Neural progenitor cell (in vitro differentiated cells): Measurements from ENCODE around the gene FAM107A. TPM values are rescaled to one million over a fixed set of nuclear protein-coding genes. Genes with fewer than 3 reads are reported as not detected.
A peak's percentile ranks its signal among the peaks of the same experiment; 100 is the strongest.

Experiments
- DNase-seq: peaks from one replicate; pipeline ENCODE4 v3.0.0-alpha.2; 2016; ENCODE audit warnings: low spot score
- H2AFZ ChIP-seq: fragments of 200-600 bp; sonication (generic); replicated peaks from 2 replicates; pipeline ENCODE4 v1.6.1; 2016; ENCODE audit warnings: antibody characterized with exemption
- H3F3A ChIP-seq: fragments of 200-600 bp; sonication (generic); 2 replicates; pipeline ENCODE4 v1.6.1; 2016; ENCODE audit warnings: antibody characterized with exemption, low read depth
- H3K27ac ChIP-seq: fragments of 200-600 bp; sonication (generic); 2 replicates; pipeline ENCODE4 v1.5.1; 2016; ENCODE audit warnings: mild to moderate bottlenecking
- H3K27me3 ChIP-seq: fragments of 200-600 bp; sonication (generic); 2 replicates; pipeline ENCODE4 v1.6.1; 2016; ENCODE audit warnings: mild to moderate bottlenecking, moderate library complexity
- H3K36me3 ChIP-seq: fragments of 200-600 bp; sonication (generic); 2 replicates; pipeline ENCODE4 v1.5.1; 2016
- H3K4me1 ChIP-seq: fragments of 200-600 bp; sonication (generic); 2 replicates; pipeline ENCODE4 v1.6.1; 2016; ENCODE audit warnings: mixed run types
- H3K4me2 ChIP-seq: fragments of 200-600 bp; sonication (generic); 2 replicates; pipeline ENCODE4 v1.6.1; 2016
- H3K4me3 ChIP-seq: fragments of 200-600 bp; sonication (generic); 2 replicates; pipeline ENCODE4 v1.5.1; 2016
- H3K79me2 ChIP-seq: fragments of 200-600 bp; sonication (generic); 2 replicates; pipeline ENCODE4 v1.6.1; 2016; ENCODE audit warnings: low read depth
- H3K9ac ChIP-seq: fragments of 200-600 bp; sonication (generic); 2 replicates; pipeline ENCODE4 v1.6.1; 2016
- H3K9me3 ChIP-seq: fragments of 200-600 bp; sonication (generic); 2 replicates; pipeline ENCODE4 v1.5.1; 2016; ENCODE audit warnings: low read depth
- H4K20me1 ChIP-seq: fragments of 200-600 bp; sonication (generic); 2 replicates; pipeline ENCODE4 v1.6.1; 2016; ENCODE audit warnings: low read depth
- H3K27ac Mint-ChIP-seq: 3 replicates; pipeline ENCODE4 v1.8.0; 2021; ENCODE audit warnings: mixed read lengths
- H3K27me3 Mint-ChIP-seq: 2 replicates; pipeline ENCODE4 v1.8.0; 2022; ENCODE audit warnings: low read depth, mild to moderate bottlenecking, inconsistent platforms, moderate library complexity, mixed read lengths; ENCODE audit not compliant: insufficient read depth
- H3K36me3 Mint-ChIP-seq: 3 replicates; pipeline ENCODE4 v1.8.0; 2021; ENCODE audit warnings: mixed read lengths
- H3K4me1 Mint-ChIP-seq: 3 replicates; pipeline ENCODE4 v1.8.0; 2021; ENCODE audit warnings: mixed read lengths
- H3K4me3 Mint-ChIP-seq: 3 replicates; pipeline ENCODE4 v1.8.0; 2021; ENCODE audit warnings: mild to moderate bottlenecking, moderate library complexity, mixed read lengths
- H3K9me3 Mint-ChIP-seq: 3 replicates; pipeline ENCODE4 v1.8.0; 2020; ENCODE audit warnings: mixed read lengths
- EZH2 ChIP-seq: fragments of 200-600 bp; sonication (generic); IDR thresholded peaks from 2 replicates; pipeline ENCODE4 v1.6.1; 2017; ENCODE audit warnings: antibody characterized with exemption, mild to moderate bottlenecking, moderate library complexity
- EZH2phosphoT487 ChIP-seq: fragments of 200-600 bp; sonication (generic); IDR thresholded peaks from 2 replicates; pipeline ENCODE4 v1.6.1; 2017; ENCODE audit warnings: antibody characterized with exemption
- total RNA-seq: library from RNA; depleted of rRNA; stranded (reverse); fragments of >200 nt; gene quantifications from 2 replicates; pipeline ENCODE4 v1.2.3, GENCODE V29; 2015; ENCODE audit warnings: low replicate concordance
- TF ChIP-seq, protein P1 (sequence below): fragments of 200-600 bp; sonication (generic); IDR thresholded peaks from 2 replicates; pipeline ENCODE4 v1.5.1; 2017; ENCODE audit warnings: antibody characterized with exemption, mild to moderate bottlenecking

Gene FAM107A
- total RNA-seq, 1 donor from 2014 or later, result 0.11 TPM

DNA sequence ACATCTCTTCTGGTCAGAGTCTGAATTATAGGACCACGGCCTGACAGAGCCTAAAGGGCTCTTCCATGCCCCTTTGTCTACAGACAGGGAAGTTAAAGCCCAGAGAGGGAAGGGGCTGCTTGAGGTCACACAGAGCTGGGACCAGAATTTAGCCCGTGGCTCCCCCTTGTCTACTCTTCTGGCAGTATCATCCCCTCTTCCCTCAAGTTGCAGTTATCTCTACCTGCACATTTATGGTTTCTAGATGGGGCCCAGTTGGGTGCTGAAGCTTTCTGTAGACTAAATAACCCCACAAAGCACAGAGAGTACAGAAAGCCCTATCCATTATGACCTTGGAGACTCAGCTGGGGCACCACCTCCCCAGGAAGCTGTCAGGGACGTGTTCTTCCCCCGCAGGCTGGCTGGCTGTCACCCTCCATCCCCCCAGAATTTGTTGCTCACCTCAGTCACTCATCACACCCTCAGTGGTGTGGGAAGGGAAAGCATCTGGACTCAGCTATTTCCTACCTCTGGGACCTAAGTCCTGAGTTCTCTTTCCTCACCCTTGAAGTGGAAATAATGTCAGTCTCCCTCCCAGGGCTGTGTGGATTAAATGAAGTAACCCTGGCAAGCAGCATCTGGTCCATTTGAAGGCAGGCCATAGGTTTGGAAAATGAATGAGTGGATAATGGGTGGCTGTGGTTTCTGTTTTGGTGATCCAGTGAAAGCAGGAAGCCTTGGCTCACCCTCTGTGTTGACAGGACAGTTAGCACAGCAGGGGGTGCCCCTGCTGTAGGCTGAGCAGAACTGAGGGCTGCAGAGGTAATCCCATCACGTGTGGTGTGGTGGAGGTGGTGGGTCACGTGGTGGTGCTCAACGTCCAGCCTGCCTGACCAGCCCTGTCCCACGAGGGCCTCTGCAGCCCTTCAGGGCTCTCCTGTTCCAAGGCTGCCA, 56.5 kb downstream of the FAM107A start:
- Histone ChIP-seq H3K27me3 (no peaks in the 10 kb centered on the region), H4K20me1 (peaks cover 15% of the 10 kb centered on the region), H3K27ac (no peak overlapping the region), H3K9ac (no peak overlapping the region), H3K9me3 (no peaks in the 10 kb centered on the region), H2AFZ (no peak overlapping the region), H3K4me2 (peak overlapping the region; percentile 20), H3K36me3 (no peaks in the 10 kb centered on the region), H3F3A (peaks cover 42% of the 10 kb centered on the region), H3K4me3 (no peak overlapping the region), H3K4me1 (peaks cover 56% of the 10 kb centered on the region), H3K79me2 (no peaks in the 10 kb centered on the region)
- Mint-ChIP-seq H3K4me3 (no peak overlapping the region), H3K4me1 (peaks cover 71% of the 10 kb centered on the region), H3K36me3 (peaks cover 3% of the 10 kb centered on the region), H3K27me3 (peaks cover 9% of the 10 kb centered on the region), H3K27ac (peak overlapping the region; percentile 60), H3K9me3 (no peaks in the 10 kb centered on the region)
- DNase-seq, result peak; percentile 57
- TF ChIP-seq, protein P1, sequence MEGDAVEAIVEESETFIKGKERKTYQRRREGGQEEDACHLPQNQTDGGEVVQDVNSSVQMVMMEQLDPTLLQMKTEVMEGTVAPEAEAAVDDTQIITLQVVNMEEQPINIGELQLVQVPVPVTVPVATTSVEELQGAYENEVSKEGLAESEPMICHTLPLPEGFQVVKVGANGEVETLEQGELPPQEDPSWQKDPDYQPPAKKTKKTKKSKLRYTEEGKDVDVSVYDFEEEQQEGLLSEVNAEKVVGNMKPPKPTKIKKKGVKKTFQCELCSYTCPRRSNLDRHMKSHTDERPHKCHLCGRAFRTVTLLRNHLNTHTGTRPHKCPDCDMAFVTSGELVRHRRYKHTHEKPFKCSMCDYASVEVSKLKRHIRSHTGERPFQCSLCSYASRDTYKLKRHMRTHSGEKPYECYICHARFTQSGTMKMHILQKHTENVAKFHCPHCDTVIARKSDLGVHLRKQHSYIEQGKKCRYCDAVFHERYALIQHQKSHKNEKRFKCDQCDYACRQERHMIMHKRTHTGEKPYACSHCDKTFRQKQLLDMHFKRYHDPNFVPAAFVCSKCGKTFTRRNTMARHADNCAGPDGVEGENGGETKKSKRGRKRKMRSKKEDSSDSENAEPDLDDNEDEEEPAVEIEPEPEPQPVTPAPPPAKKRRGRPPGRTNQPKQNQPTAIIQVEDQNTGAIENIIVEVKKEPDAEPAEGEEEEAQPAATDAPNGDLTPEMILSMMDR, result no peak
- TF ChIP-seq EZH2phosphoT487, result no peak
- TF ChIP-seq EZH2, result no peak

DNA sequence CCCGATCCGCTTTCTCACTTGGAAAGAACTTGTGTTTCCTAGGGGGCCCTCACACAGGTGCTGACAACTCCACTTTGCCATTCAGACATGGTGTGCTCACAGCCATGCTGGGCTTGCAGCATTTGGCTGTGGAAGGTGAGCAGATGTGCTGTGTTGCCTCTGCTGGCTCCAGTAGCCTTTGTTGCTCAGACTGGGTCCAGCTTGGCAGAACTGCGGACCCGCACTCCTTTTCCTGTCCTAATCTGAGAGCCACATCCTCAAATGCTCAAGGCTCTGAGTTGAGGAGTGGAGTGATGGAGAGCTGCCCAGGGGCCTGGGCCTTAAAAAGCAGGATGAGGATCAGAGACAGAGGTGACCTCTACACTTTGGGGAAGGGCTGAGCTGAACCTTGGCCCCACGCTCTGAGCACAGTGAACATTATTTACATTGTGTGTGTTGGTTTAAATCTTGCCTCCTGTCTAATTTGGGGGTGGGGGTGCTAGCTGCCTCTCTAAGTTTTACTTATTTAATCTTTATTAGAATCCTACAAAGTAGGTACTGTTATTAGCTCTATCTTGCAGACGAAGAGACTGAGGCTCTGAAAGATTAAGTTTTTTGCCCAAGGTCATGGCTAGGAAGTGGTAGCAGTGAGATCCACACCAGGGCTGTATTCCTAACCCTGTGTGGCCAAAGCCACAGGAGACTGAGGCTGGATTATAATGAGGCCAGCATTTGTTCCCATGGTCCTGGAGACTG, 57.4 kb downstream of the FAM107A start:
- Histone ChIP-seq H3K9ac (no peak overlapping the region), H2AFZ (no peak overlapping the region), H3K79me2 (no peaks in the 10 kb centered on the region), H3K4me2 (no peak overlapping the region), H3K27ac (no peak overlapping the region), H3K9me3 (no peaks in the 10 kb centered on the region), H4K20me1 (peaks cover 15% of the 10 kb centered on the region), H3K36me3 (no peaks in the 10 kb centered on the region), H3K4me3 (no peak overlapping the region), H3F3A (peaks cover 42% of the 10 kb centered on the region), H3K4me1 (peaks cover 56% of the 10 kb centered on the region), H3K27me3 (no peaks in the 10 kb centered on the region)
- Mint-ChIP-seq H3K27ac (no peak overlapping the region), H3K4me3 (peak overlapping the region; percentile 43), H3K9me3 (no peaks in the 10 kb centered on the region), H3K4me1 (peaks cover 65% of the 10 kb centered on the region), H3K27me3 (peaks cover 9% of the 10 kb centered on the region), H3K36me3 (peaks cover 3% of the 10 kb centered on the region)
- TF ChIP-seq, protein P1, result no peak
- TF ChIP-seq EZH2, result no peak
- TF ChIP-seq EZH2phosphoT487, result no peak
- no peak for DNase-seq

DNA sequence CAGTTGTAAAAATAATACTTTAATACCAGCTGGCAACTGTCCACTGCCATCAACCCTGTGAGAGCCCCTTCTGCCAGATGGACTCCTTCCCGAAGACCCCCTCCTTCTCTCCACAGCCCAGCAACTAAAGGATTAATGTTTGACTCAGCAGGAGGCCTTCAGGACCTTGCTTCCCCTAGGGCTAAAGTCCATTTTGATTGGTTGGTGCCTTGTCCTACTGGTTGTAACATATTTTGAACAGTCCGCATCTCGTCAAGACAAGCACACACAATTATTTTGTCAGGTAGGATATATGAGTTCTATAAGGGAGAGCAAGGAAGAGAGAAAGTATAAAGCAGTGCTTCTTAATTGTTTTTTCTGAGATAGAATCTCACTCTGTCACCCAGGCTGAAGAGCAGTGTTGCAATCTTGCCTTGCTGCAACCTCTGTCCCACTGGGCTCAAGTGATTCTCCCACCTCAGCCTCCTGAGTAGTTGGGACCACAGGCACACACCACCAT, 58.9 kb downstream of the FAM107A start:
- peak; percentile 58 for DNase-seq
- H3K4me3 ChIP-seq, result no peak overlapping the region
- peaks cover 15% of the 10 kb centered on the region for H4K20me1 ChIP-seq
- Mint-ChIP-seq H3K9me3 (no peaks in the 10 kb centered on the region), H3K4me3 (peak overlapping the region; percentile 3), H3K27me3 (peaks cover 9% of the 10 kb centered on the region), H3K4me1 (peaks cover 58% of the 10 kb centered on the region), H3K36me3 (peaks cover 3% of the 10 kb centered on the region), H3K27ac (peak overlapping the region; percentile 1)
- no peak overlapping the region for H3K27ac ChIP-seq
- H2AFZ ChIP-seq, result no peak overlapping the region
- peak overlapping the region; percentile 57 for H3K4me2 ChIP-seq
- H3K4me1 ChIP-seq, result peaks cover 50% of the 10 kb centered on the region
- no peaks in the 10 kb centered on the region for H3K27me3 ChIP-seq
- H3K9ac ChIP-seq, result no peak overlapping the region
- H3K36me3 ChIP-seq, result no peaks in the 10 kb centered on the region
- TF ChIP-seq EZH2 (no peak), EZH2phosphoT487 (no peak)
- TF ChIP-seq, protein P1, result no peak
- peaks cover 33% of the 10 kb centered on the region for H3F3A ChIP-seq
- H3K79me2 ChIP-seq, result no peaks in the 10 kb centered on the region
- no peaks in the 10 kb centered on the region for H3K9me3 ChIP-seq
